GM12878 (cell line): ENCODE measurements around the gene ARSD. TPM values are rescaled to one million over a fixed set of nuclear protein-coding genes. Genes with fewer than 3 reads are reported as not detected.
"Not testable (repeated sequence)": the region's sequence is repeated elsewhere in the genome, so short reads cannot be mapped to it uniquely, and the experiment has no call there.

Experiments used
- ATAC-seq: fragments of 200-7000 bp; cut with Tn5 transposase; 3 replicates; pipeline ENCODE4 v1.9.1; 2020; ENCODE audit warnings: mild to moderate bottlenecking, moderate library complexity
- BruUV-seq: library from RNA; stranded (reverse); fragments of 400-500 nt; replicated peaks from 2 replicates; lab custom pipeline; 2021; lab: Mats Ljungman, UMichigan
- CTCF ChIA-PET: fragments of 300-600 bp; sonication (Branson Sonifier 250); formaldehyde crosslinking; extraction: SDS; loops from one replicate; lab custom pipeline; 2021; ENCODE audit warnings: inconsistent platforms; lab: Yijun Ruan, JAX
- POLR2A ChIA-PET: fragments of 350-600 bp; formaldehyde crosslinking; extraction: SDS; loops from one replicate; lab custom pipeline; 2021; ENCODE audit warnings: inconsistent platforms; lab: Charles Lee
- RAD21 ChIA-PET: fragments of 300-600 bp; sonication (Branson Sonifier 250); formaldehyde crosslinking; loops from one replicate; lab custom pipeline; 2023; ENCODE audit warnings: antibody characterized with exemption; ENCODE audit not compliant: unreplicated experiment; lab: Charles Lee
- SMC1A ChIA-PET: fragments of 300-600 bp; sonication (Branson Sonifier 250); formaldehyde crosslinking; loops from one replicate; lab custom pipeline; 2023; ENCODE audit not compliant: unreplicated experiment, uncharacterized antibody; lab: Charles Lee
- DNase-seq: peaks from one replicate; pipeline ENCODE4 v3.0.0-alpha.2; 2011; ENCODE audit warnings: low read depth, low spot score
- FAIRE-seq: peaks from 3 replicates; lab custom pipeline; 2011; peaks lifted over from hg19 to GRCh38; lab: Jason Lieb, UNC
- H2AFZ ChIP-seq: 2 replicates; pipeline ENCODE4 v1.6.0; 2011; ENCODE audit warnings: low read depth, low read length, control low read depth; ENCODE audit not compliant: control insufficient read depth
- H3K27ac ChIP-seq: 2 replicates; pipeline ENCODE4 v1.5.1; 2011; ENCODE audit warnings: control low read depth; ENCODE audit not compliant: control insufficient read depth, insufficient read depth
- H3K27me3 ChIP-seq, 2 experiments: replicated peaks in 1 of 2; 2 replicates each; pipeline versions ENCODE4 v1.6.0 to v1.6.1; 2011; ENCODE audit warnings: low read length in 1 of 2; ENCODE audit not compliant: control insufficient read depth in 2 of 2, insufficient read depth in 2 of 2
- H3K36me3 ChIP-seq, 2 experiments: 2 replicates each; pipeline ENCODE4 v1.5.1; 2011; ENCODE audit warnings: low read length in 1 of 2; ENCODE audit not compliant: control insufficient read depth in 2 of 2, insufficient read depth in 2 of 2
- H3K4me1 ChIP-seq: 2 replicates; pipeline ENCODE4 v1.6.1; 2011; ENCODE audit warnings: mild to moderate bottlenecking, low read length, moderate library complexity, mixed read lengths; ENCODE audit not compliant: control insufficient read depth, insufficient read depth
- H3K4me2 ChIP-seq: 2 replicates; pipeline ENCODE4 v1.6.0; 2011; ENCODE audit warnings: control low read depth; ENCODE audit not compliant: control insufficient read depth, insufficient read depth
- H3K4me3 ChIP-seq: fragments of 200-600 bp; sonication (generic); 2 replicates; pipeline ENCODE4 v1.5.1; 2016
- H3K79me2 ChIP-seq: 2 replicates; pipeline ENCODE4 v1.6.0; 2011; ENCODE audit warnings: low read length; ENCODE audit not compliant: control insufficient read depth, insufficient read depth
- H3K9ac ChIP-seq: 2 replicates; pipeline ENCODE4 v1.8.0; 2011; ENCODE audit warnings: low read length, control low read depth, mixed read lengths; ENCODE audit not compliant: control insufficient read depth, insufficient read depth
- H3K9me3 ChIP-seq: replicated peaks from 3 replicates; pipeline ENCODE4 v1.5.1; 2011; ENCODE audit warnings: mild to moderate bottlenecking, low read length; ENCODE audit not compliant: control insufficient read depth, insufficient read depth
- H4K20me1 ChIP-seq: 2 replicates; pipeline ENCODE4 v1.6.0; 2011; ENCODE audit not compliant: control insufficient read depth, insufficient read depth
- FOS ChIP-seq: IDR thresholded peaks from 3 replicates; pipeline ENCODE4 v1.6.1; 2011; ENCODE audit warnings: borderline replicate concordance; ENCODE audit not compliant: insufficient read length; ENCODE audit errors: extremely low read depth
- NFYB ChIP-seq: IDR thresholded peaks from 2 replicates; pipeline ENCODE4 v1.6.1; 2011; ENCODE audit warnings: low read depth, mild to moderate bottlenecking, low read length, improper control_type of control experiment, moderate library complexity; ENCODE audit not compliant: insufficient read depth
- RBBP5 ChIP-seq: fragments of 200-600 bp; sonication (generic); conservative IDR thresholded peaks from 2 replicates; pipeline ENCODE4 v1.6.1; 2016
- SREBF1 ChIP-seq: IDR thresholded peaks from 2 replicates; pipeline ENCODE4 v1.6.1; 2012; ENCODE audit warnings: mild to moderate bottlenecking, low read length
- SUPT20H ChIP-seq: IDR thresholded peaks from 2 replicates; pipeline ENCODE4 v1.6.1; 2011; ENCODE audit warnings: low read depth, mild to moderate bottlenecking, low read length, moderate library complexity, borderline replicate concordance; ENCODE audit not compliant: control insufficient read depth
- TBL1XR1 ChIP-seq: IDR thresholded peaks from 2 replicates; pipeline ENCODE4 v1.6.1; 2012; ENCODE audit warnings: low read depth, low read length, improper control_type of control experiment
- ZNF24 ChIP-seq: fragments of 450-650 bp; IDR thresholded peaks from 2 replicates; pipeline ENCODE4 v1.6.1; 2017; ENCODE audit warnings: antibody characterized with exemption, mild to moderate bottlenecking
- WGBS: methylation state at CpG from one replicate; pipeline ENCODE4 v1.1.6; 2016; ENCODE audit warnings: low lambda C conversion rate; ENCODE audit not compliant: insufficient replicate concordance, insufficient coverage; ENCODE audit errors: missing lambda C conversion rate; 5-methylcytosine and 5-hydroxymethylcytosine counted together
- in situ Hi-C: fragments of 300-500 bp; cut with MboI; formaldehyde crosslinking; loops from 9 replicates; pipeline ENCODE4 v1.14.3; 2018; ENCODE audit warnings: mixed read lengths
- intact Hi-C: fragments of 100-400 bp; cut with micrococcal nuclease; formaldehyde crosslinking; loops from one replicate; pipeline ENCODE4 v1.14.2; 2022; ENCODE audit not compliant: unreplicated experiment
- polyA plus RNA-seq, 11 experiments: library from polyadenylated mRNA; depleted of rRNA in 4 of 11; unstranded in 6 of 11; stranded (reverse) in 5 of 11; fragments of >200 nt; fragmentation: Nextera tagmentation in 4 of 11; fragmentation: Illumina TruSeq in 1 of 11; extraction: Ambion mirVana in 4 of 11; extraction: Trizol in 1 of 11; gene quantifications; 1 replicate in 1 of 11; 2 replicates in 10 of 11; pipeline versions ENCODE4 v1.2.1 to v1.2.3, GENCODE V29; 2011 to 2016; ENCODE audit warnings: inconsistent platforms in 2 of 11, missing spikeins in 2 of 11, low read depth in 1 of 11
- total RNA-seq, 4 experiments: library from RNA; depleted of rRNA in 3 of 4; stranded (reverse); fragments of >200 nt in 3 of 4; fragmentation: Illumina TruSeq in 1 of 4; extraction: Trizol in 1 of 4; gene quantifications; 2 replicates each; pipeline versions ENCODE4 v1.2.1 to v1.2.3, GENCODE V29; 2013 to 2021

Gene ARSD
- total and polyA plus RNA-seq, 10 of the 15 experiments (the other 5 are each of a cell fraction or from before 2014, with no cell fraction given): 0.05 to 1.5 (median 0.43) TPM

DNA sequence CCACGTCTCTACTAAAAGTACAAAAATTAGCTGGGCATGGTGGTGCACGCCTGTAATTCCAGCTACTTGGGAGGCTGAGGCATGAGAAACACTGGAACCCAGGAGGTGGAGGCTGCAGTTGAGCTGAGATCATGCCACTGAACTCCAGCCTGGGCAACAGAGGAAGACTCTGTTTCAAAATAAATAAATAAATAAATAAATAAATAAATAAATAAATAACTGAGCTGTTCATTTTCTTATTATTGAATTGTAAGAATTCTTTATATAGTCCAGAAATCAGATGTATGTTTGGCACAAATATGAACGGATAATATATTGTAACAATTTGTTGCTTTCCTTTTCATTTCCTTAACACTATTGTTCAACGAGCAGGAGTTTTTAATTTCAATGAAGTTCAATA is 49.5 kb upstream of the ARSD start:
- H3K9me3 ChIP-seq, CTCF ChIA-PET, DNase-seq, H3K4me1 ChIP-seq, in situ Hi-C loops, H4K20me1 ChIP-seq, intact Hi-C loops, H3K79me2 ChIP-seq, RAD21 ChIA-PET, H2AFZ ChIP-seq, FAIRE-seq, H3K9ac ChIP-seq, BruUV-seq, POLR2A ChIA-PET, ATAC-seq, H3K36me3 ChIP-seq, H3K4me3 ChIP-seq, H3K27ac ChIP-seq, H3K4me2 ChIP-seq, H3K27me3 ChIP-seq, SMC1A ChIA-PET: not testable (repeated sequence)
- 30% methylated on average over 4 of the region's 4 CpGs for WGBS

DNA sequence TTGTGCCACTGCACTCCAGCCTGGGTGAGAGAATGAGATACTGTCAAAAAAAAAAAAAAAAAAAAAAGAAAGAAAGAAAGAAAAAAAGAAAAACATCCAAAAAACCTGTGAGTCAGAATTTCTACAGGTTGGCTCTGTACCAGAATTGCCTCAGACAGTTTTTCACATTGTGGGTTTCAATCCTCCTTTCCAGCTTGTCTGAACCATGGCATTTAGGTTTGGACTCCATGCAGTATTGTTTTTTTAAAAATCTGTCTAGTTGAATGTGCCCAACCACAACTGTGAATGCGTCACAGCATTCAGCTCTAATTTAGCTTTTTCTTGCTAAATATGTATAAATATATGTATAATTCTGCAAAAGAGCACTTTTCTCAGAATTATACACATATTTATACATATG is 45.8 kb upstream of the ARSD start:
- Histone ChIP-seq H3K9me3 (no peaks in the 10 kb centered on the region), H2AFZ (no peak overlapping the region), H3K36me3 (no peaks in the 10 kb centered on the region), H3K4me3 (no peak overlapping the region), H3K27ac (no peak overlapping the region), H4K20me1 (no peaks in the 10 kb centered on the region), H3K27me3 (no peaks in the 10 kb centered on the region), H3K4me1 (no peaks in the 10 kb centered on the region), H3K4me2 (no peak overlapping the region), H3K9ac (no peak overlapping the region), H3K79me2 (no peaks in the 10 kb centered on the region)
- TF ChIP-seq RBBP5: no peak
- TF ChIP-seq TBL1XR1: no peak
- no peak for TF ChIP-seq FOS
- TF ChIP-seq SUPT20H: no peak
- no peak for TF ChIP-seq ZNF24
- no peak for TF ChIP-seq NFYB
- TF ChIP-seq SREBF1: no peak
- CTCF ChIA-PET: no interaction called here
- POLR2A ChIA-PET: no interaction called here
- intact Hi-C loops: no loop called here
- no peak for FAIRE-seq
- in situ Hi-C loops: no loop called here
- RAD21 ChIA-PET: no interaction called here
- 82% methylated on average over 1 of the region's 1 CpG for WGBS
- no peak for DNase-seq
- BruUV-seq: no TSS peak
- SMC1A ChIA-PET: no interaction called here
- no peak for ATAC-seq
